Stomach (tissue), 4 donors: ENCODE results near the gene ICOSLG.
"Not testable (repeated sequence)": the region's sequence is repeated elsewhere in the genome, so short reads cannot be mapped to it uniquely, and the experiment has no call there.

Source experiments
- EP300 ChIP-seq: sonication (generic); formaldehyde crosslinking; IDR thresholded peaks from one replicate; pipeline ENCODE4 v1.6.1; 2017; ENCODE audit warnings: antibody characterized with exemption
- POLR2A ChIP-seq, 4 donors: fragments of 450-650 bp; IDR thresholded peaks; one replicate each; pipeline ENCODE4 v1.6.1; 2016; ENCODE audit warnings: antibody characterized with exemption in 4 of 4, control low read depth in 2 of 4, mild to moderate bottlenecking in 1 of 4, moderate library complexity in 1 of 4
- POLR2AphosphoS5 ChIP-seq, 3 donors: sonication (generic); formaldehyde crosslinking; IDR thresholded peaks; one replicate each; pipeline ENCODE4 v1.6.1; 2016; ENCODE audit warnings: antibody characterized with exemption in 3 of 3
- TF ChIP-seq, protein P1 (sequence below), 7 experiments: fragments of 450-650 bp in 4 of 7; fragments of 200-600 bp in 3 of 7; sonication (generic) in 3 of 7; IDR thresholded peaks; one replicate each; pipeline ENCODE4 v1.5.1; 2016 to 2019; ENCODE audit warnings: antibody characterized with exemption in 7 of 7, control low read depth in 2 of 7, mild to moderate bottlenecking in 1 of 7

DNA sequence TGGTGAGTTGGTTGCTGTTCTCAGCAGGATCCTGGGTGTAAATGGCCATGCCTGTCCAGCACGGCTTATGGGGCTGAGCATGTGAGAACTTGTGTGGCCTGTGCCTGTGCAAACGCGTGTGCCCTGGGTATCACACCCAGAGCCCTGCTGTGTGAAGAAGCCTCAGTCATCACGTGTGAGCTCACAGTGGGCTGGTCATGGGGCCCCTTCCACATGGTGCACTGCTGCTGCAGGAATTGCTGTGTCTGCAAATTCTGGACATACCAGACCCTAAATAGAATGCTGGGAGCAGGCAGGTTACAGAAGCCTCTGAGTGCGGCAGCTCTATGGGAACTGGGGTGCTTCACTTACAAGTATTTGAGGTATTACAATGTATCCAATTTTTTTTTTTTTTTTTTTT lies 17.4 kb downstream of the ICOSLG start:
- TF ChIP-seq, protein P1, sequence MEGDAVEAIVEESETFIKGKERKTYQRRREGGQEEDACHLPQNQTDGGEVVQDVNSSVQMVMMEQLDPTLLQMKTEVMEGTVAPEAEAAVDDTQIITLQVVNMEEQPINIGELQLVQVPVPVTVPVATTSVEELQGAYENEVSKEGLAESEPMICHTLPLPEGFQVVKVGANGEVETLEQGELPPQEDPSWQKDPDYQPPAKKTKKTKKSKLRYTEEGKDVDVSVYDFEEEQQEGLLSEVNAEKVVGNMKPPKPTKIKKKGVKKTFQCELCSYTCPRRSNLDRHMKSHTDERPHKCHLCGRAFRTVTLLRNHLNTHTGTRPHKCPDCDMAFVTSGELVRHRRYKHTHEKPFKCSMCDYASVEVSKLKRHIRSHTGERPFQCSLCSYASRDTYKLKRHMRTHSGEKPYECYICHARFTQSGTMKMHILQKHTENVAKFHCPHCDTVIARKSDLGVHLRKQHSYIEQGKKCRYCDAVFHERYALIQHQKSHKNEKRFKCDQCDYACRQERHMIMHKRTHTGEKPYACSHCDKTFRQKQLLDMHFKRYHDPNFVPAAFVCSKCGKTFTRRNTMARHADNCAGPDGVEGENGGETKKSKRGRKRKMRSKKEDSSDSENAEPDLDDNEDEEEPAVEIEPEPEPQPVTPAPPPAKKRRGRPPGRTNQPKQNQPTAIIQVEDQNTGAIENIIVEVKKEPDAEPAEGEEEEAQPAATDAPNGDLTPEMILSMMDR (IDR thresholded peaks at IDR 0.05) = not testable (repeated sequence)
- TF ChIP-seq POLR2AphosphoS5 (IDR thresholded peaks at IDR 0.05); POLR2A (IDR thresholded peaks at IDR 0.05); EP300: not testable (repeated sequence)
